H1 (cell line): ENCODE data around the gene SPTB. TPM values are rescaled to one million over a fixed set of nuclear protein-coding genes. Genes with fewer than 3 reads are reported as not detected.

ENCODE experiments used
- CTCF ChIA-PET: fragments of 300-600 bp; sonication (Branson Sonifier 250); formaldehyde crosslinking; loops from one replicate; lab custom pipeline; 2021; ENCODE audit not compliant: partially characterized antibody; lab: Charles Lee
- POLR2A ChIA-PET: fragments of 300-600 bp; sonication (Branson Sonifier 250); formaldehyde crosslinking; loops from one replicate; lab custom pipeline; 2021; ENCODE audit warnings: inconsistent platforms; ENCODE audit not compliant: partially characterized antibody; lab: Charles Lee
- DNase-seq, 2 experiments: peaks; one replicate each; pipeline versions ENCODE4 v3.0.0 to v3.0.0-alpha.2; 2010 to 2022; ENCODE audit warnings: low spot score in 2 of 2, low read depth in 1 of 2, mixed read lengths in 1 of 2
- FAIRE-seq: peaks from 2 replicates; lab custom pipeline; 2011; peaks lifted over from hg19 to GRCh38; lab: Jason Lieb, UNC
- H2AFZ ChIP-seq: 2 replicates; pipeline ENCODE4 v1.8.1; 2012; ENCODE audit warnings: low read length, inconsistent platforms
- H2AK5ac ChIP-seq: 2 replicates; pipeline ENCODE4 v1.6.1; 2013; ENCODE audit warnings: low read depth, low read length
- H2BK120ac ChIP-seq: replicated peaks from 2 replicates; pipeline ENCODE3; 2013; ENCODE audit warnings: low read depth, low read length, inconsistent platforms
- H2BK12ac ChIP-seq: 2 replicates; pipeline ENCODE4 v1.6.1; 2013; ENCODE audit warnings: low read depth, low read length
- H2BK15ac ChIP-seq: 2 replicates; pipeline ENCODE4 v1.6.1; 2013; ENCODE audit warnings: low read length
- H2BK20ac ChIP-seq: 2 replicates; pipeline ENCODE4 v1.6.1; 2013; ENCODE audit warnings: low read length
- H2BK5ac ChIP-seq: 2 replicates; pipeline ENCODE4 v1.6.1; 2013; ENCODE audit warnings: low read depth, low read length
- H3K14ac ChIP-seq: 2 replicates; pipeline ENCODE4 v1.6.1; 2013; ENCODE audit warnings: inconsistent platforms; ENCODE audit not compliant: insufficient read length
- H3K18ac ChIP-seq: 2 replicates; pipeline ENCODE4 v1.6.1; 2013; ENCODE audit warnings: low read length; ENCODE audit errors: extremely low read depth
- H3K23ac ChIP-seq: 2 replicates; pipeline ENCODE4 v1.6.1; 2013; ENCODE audit warnings: inconsistent platforms; ENCODE audit not compliant: insufficient read length
- H3K23me2 ChIP-seq: 2 replicates; pipeline ENCODE4 v1.6.1; 2013; ENCODE audit warnings: low read depth, low read length
- H3K27ac ChIP-seq: 2 replicates; pipeline ENCODE4 v1.6.1; 2011; ENCODE audit warnings: low read depth, low read length, inconsistent platforms
- H3K27me3 ChIP-seq, 4 experiments: replicated peaks in 1 of 4; 1 replicate in 1 of 4; 2 replicates in 3 of 4; pipeline versions ENCODE4 v1.6.1 to v1.8.1; 2011 to 2013; ENCODE audit warnings: low read length in 3 of 4, mild to moderate bottlenecking in 3 of 4, inconsistent platforms in 2 of 4, mixed read lengths in 2 of 4, moderate library complexity in 1 of 4; ENCODE audit not compliant: control insufficient read depth in 3 of 4, insufficient read depth in 3 of 4; ENCODE audit errors: extremely low read depth in 1 of 4
- H3K36me3 ChIP-seq, 4 experiments: 2 replicates each; pipeline versions ENCODE4 v1.6.1 to v1.8.1; 2011 to 2013; ENCODE audit warnings: mild to moderate bottlenecking in 4 of 4, low read length in 3 of 4, moderate library complexity in 2 of 4, control low read depth in 1 of 4, inconsistent platforms in 1 of 4; ENCODE audit not compliant: insufficient read depth in 4 of 4, control insufficient read depth in 2 of 4
- H3K4ac ChIP-seq: replicated peaks from 2 replicates; pipeline ENCODE3; 2013; ENCODE audit warnings: low read length, low read depth, mixed read lengths, inconsistent platforms; ENCODE audit not compliant: insufficient read length
- H3K4me1 ChIP-seq, 4 experiments: replicated peaks in 1 of 4; 1 replicate in 1 of 4; 2 replicates in 3 of 4; pipeline versions ENCODE4 v1.6.1 to v1.8.1; 2011 to 2013; ENCODE audit warnings: low read length in 3 of 4, inconsistent platforms in 2 of 4, mixed read lengths in 1 of 4; ENCODE audit not compliant: insufficient read depth in 4 of 4, control insufficient read depth in 3 of 4
- H3K4me2 ChIP-seq, 2 experiments: 2 replicates each; pipeline versions ENCODE4 v1.6.1 to v1.8.1; 2011 to 2013; ENCODE audit warnings: low read depth in 2 of 2, low read length in 2 of 2, control low read depth in 1 of 2, inconsistent platforms in 1 of 2, mild to moderate bottlenecking in 1 of 2; ENCODE audit not compliant: insufficient read depth in 1 of 2
- H3K4me3 ChIP-seq, 4 experiments: fragments of 200-600, 300-600 bp in 1 of 4; sonication (generic), shearing (Covaris generic), sonication (Bioruptor Twin) in 1 of 4; 2 replicates each; pipeline versions ENCODE4 v1.5.1 to v1.8.1; 2011 to 2016; ENCODE audit warnings: low read length in 4 of 4, low read depth in 3 of 4, control low read depth in 2 of 4, inconsistent platforms in 2 of 4, mild to moderate bottlenecking in 2 of 4, mixed read lengths in 1 of 4, moderate library complexity in 1 of 4; ENCODE audit not compliant: insufficient read depth in 2 of 4; ENCODE audit errors: extremely low read depth in 1 of 4
- H3K56ac ChIP-seq: replicated peaks from 2 replicates; pipeline ENCODE3; 2013; ENCODE audit warnings: low read depth, mild to moderate bottlenecking, mixed read lengths, low read length, inconsistent platforms; ENCODE audit not compliant: insufficient read length
- H3K79me1 ChIP-seq: 2 replicates; pipeline ENCODE4 v1.6.1; 2013; ENCODE audit warnings: low read depth, low read length, control low read depth
- H3K79me2 ChIP-seq, 2 experiments: 2 replicates each; pipeline versions ENCODE4 v1.6.1 to v1.8.1; 2012 to 2013; ENCODE audit warnings: low read length in 2 of 2, mild to moderate bottlenecking in 2 of 2, inconsistent platforms in 1 of 2; ENCODE audit not compliant: insufficient read depth in 2 of 2, control insufficient read depth in 1 of 2
- H3K9ac ChIP-seq, 4 experiments: replicated peaks in 1 of 4; 1 replicate in 1 of 4; 2 replicates in 3 of 4; pipeline versions ENCODE4 v1.6.1 to v1.8.1; 2011 to 2013; ENCODE audit warnings: low read depth in 3 of 4, low read length in 3 of 4, control low read depth in 2 of 4, mild to moderate bottlenecking in 2 of 4, moderate library complexity in 2 of 4, inconsistent platforms in 1 of 4; ENCODE audit errors: extremely low read depth in 1 of 4
- H3K9me3 ChIP-seq, 2 experiments: 2 replicates each; pipeline versions ENCODE4 v1.6.1 to v1.8.1; 2012 to 2013; ENCODE audit warnings: mild to moderate bottlenecking in 2 of 2, moderate library complexity in 2 of 2, control low read depth in 1 of 2, inconsistent platforms in 1 of 2, low read depth in 1 of 2, low read length in 1 of 2, mixed read lengths in 1 of 2; ENCODE audit not compliant: insufficient read depth in 2 of 2
- H4K20me1 ChIP-seq, 2 experiments: replicated peaks in 1 of 2; 2 replicates each; pipeline versions ENCODE3 to v1.8.1; 2011 to 2013; ENCODE audit warnings: inconsistent platforms in 2 of 2, low read length in 2 of 2, mild to moderate bottlenecking in 1 of 2; ENCODE audit not compliant: insufficient read depth in 2 of 2, control insufficient read depth in 1 of 2
- H4K5ac ChIP-seq: 2 replicates; pipeline ENCODE4 v1.6.1; 2013; ENCODE audit warnings: low read length, low read depth, mixed read lengths, inconsistent platforms; ENCODE audit not compliant: insufficient read length
- H4K8ac ChIP-seq: 2 replicates; pipeline ENCODE4 v1.8.0; 2013; ENCODE audit warnings: mild to moderate bottlenecking, moderate library complexity, low read length, inconsistent platforms; ENCODE audit not compliant: insufficient read depth; ENCODE audit errors: extremely low read depth
- H4K91ac ChIP-seq: replicated peaks from 2 replicates; pipeline ENCODE3; 2013; ENCODE audit warnings: low read length, mixed read lengths, inconsistent platforms; ENCODE audit not compliant: insufficient read length
- CHD1 ChIP-seq: IDR thresholded peaks from 2 replicates; pipeline ENCODE4 v1.6.1; 2012; ENCODE audit warnings: low read depth, low read length, improper control_type of control experiment
- GTF2F1 ChIP-seq: IDR thresholded peaks from 2 replicates; pipeline ENCODE4 v1.6.1; 2012; ENCODE audit warnings: low read depth, low read length, improper control_type of control experiment, borderline replicate concordance
- HDAC6 ChIP-seq: IDR thresholded peaks from one replicate; pipeline ENCODE4 v1.7.1; 2012; ENCODE audit warnings: low read depth, mild to moderate bottlenecking, inconsistent platforms, low read length, moderate library complexity
- KDM1A ChIP-seq: fragments of 200-600, 300-600 bp; sonication (generic); IDR thresholded peaks from 2 replicates; pipeline ENCODE4 v1.7.1; 2016; ENCODE audit warnings: mild to moderate bottlenecking, low read length, borderline replicate concordance
- NRF1 ChIP-seq: IDR thresholded peaks from 2 replicates; pipeline ENCODE4 v1.6.1; 2011; ENCODE audit warnings: mild to moderate bottlenecking, low read depth, low read length, improper control_type of control experiment
- RBBP5 ChIP-seq: IDR thresholded peaks from 2 replicates; pipeline ENCODE4 v1.7.1; 2012; ENCODE audit warnings: low read depth, mild to moderate bottlenecking, inconsistent platforms, low read length, moderate library complexity, borderline replicate concordance
- RNF2 ChIP-seq: fragments of 200-900, 300-1000 bp; sonication (generic); IDR thresholded peaks from 2 replicates; pipeline ENCODE4 v1.7.1; 2016; ENCODE audit warnings: borderline replicate concordance, low read depth, mild to moderate bottlenecking, antibody characterized with exemption, low read length; ENCODE audit not compliant: poor library complexity, severe bottlenecking; ENCODE audit errors: missing control alignments
- SIRT6 ChIP-seq: IDR thresholded peaks from one replicate; pipeline ENCODE4 v1.7.1; 2012; ENCODE audit warnings: low read length, inconsistent platforms
- SRF ChIP-seq: IDR thresholded peaks from 2 replicates; pipeline ENCODE4 v1.6.1; 2011; ENCODE audit warnings: mild to moderate bottlenecking, low read depth, low read length, moderate library complexity
- SUZ12 ChIP-seq: fragments of 200-600 bp; sonication (generic); IDR thresholded peaks from 2 replicates; pipeline ENCODE4 v1.6.1; 2012; ENCODE audit warnings: mild to moderate bottlenecking, inconsistent platforms, low read length, moderate library complexity, mixed read lengths
- TAF1 ChIP-seq: IDR thresholded peaks from 2 replicates; pipeline ENCODE4 v1.6.1; 2011; ENCODE audit warnings: mild to moderate bottlenecking, low read depth, low read length
- TCF12 ChIP-seq: IDR thresholded peaks from 2 replicates; pipeline ENCODE4 v1.6.1; 2011; ENCODE audit warnings: low read depth, mild to moderate bottlenecking, low read length
- WGBS, 2 experiments: shearing (Covaris generic) in 1 of 2; methylation state at CpG; one replicate each; pipeline versions ENCODE4 v1.1.6 to v1.1.7; 2013 to 2015; ENCODE audit warnings: low lambda C conversion rate in 2 of 2, mixed read lengths in 2 of 2, inconsistent platforms in 1 of 2, low coverage in 1 of 2, missing lambda C conversion rate in 1 of 2; ENCODE audit not compliant: insufficient replicate concordance in 2 of 2, insufficient coverage in 1 of 2, insufficient read length in 1 of 2; ENCODE audit errors: extremely low coverage in 1 of 2, missing lambda C conversion rate in 1 of 2; 5-methylcytosine and 5-hydroxymethylcytosine counted together
- polyA plus RNA-seq, 7 experiments: library from polyadenylated mRNA; depleted of rRNA in 3 of 7; stranded (reverse) in 5 of 7; unstranded in 2 of 7; fragments of >200 nt in 5 of 7; fragments of 200-250 nt in 2 of 7; gene quantifications; 1 replicate in 5 of 7; 2 replicates in 1 of 7; 4 replicates in 1 of 7; pipeline versions ENCODE4 v1.2.1 to v1.2.3, GENCODE V29; 2011 to 2013; ENCODE audit warnings: missing spikeins in 2 of 7, mixed read lengths in 2 of 7
- total RNA-seq: library from RNA; stranded (reverse); fragmentation: NEBNext Ultra II Directional; extraction: Animal tissue kit (Norgen Biotek cat#: 25700); gene quantifications from 2 replicates; pipeline ENCODE4 v1.2.1, GENCODE V29; 2021

SPTB gene
- total and polyA plus RNA-seq, 2 of the 8 experiments (the other 6 are each of a cell fraction or from before 2014, with no cell fraction given) = 0.30 to 2.4 TPM

DNA sequence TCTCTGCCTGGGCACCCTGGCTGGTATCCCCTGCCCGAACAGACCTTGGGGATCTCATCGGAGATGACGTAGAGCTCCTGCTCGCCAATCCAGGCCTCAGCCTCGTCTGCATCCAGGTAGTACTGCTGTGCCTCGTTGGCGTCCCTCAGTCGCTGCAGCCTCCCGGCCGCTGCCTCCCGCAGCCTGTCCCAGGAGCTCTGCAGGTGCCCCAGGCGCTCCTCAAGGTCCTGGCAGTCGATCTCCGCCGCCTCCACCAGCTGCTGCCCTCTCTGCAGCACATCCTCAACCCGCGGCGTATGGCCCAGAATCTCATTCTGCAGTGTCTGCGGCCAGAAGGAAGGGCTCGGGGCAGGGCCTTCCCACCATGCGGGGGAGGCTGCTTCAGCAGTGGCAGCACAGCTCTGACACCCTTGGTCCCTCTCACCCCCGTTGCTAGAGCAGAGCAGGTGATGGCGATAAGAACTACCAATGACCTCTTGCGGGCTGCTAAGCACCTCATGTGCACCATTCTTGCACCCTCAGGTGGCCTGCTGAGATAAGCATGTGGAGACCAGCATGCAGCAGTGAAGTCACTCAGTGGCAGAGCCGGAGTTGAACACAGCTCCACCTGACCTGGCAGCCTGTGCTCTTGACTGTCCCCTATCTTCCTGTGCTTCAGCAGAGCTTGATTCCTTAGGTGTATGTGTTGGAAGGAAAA is 104.5 kb downstream of the SPTB start:
- TF ChIP-seq NRF1 = no peak
- TF ChIP-seq SIRT6 = no peak
- no peak for TF ChIP-seq CHD1
- TF ChIP-seq TCF12 = no peak
- TF ChIP-seq GTF2F1 = no peak
- no peak for TF ChIP-seq HDAC6
- TF ChIP-seq SRF = no peak
- TF ChIP-seq RNF2 = no peak
- no peak for TF ChIP-seq TAF1
- no peak for TF ChIP-seq RBBP5
- TF ChIP-seq SUZ12 = no peak
- no peak for TF ChIP-seq KDM1A
- no peak for FAIRE-seq
- Histone ChIP-seq H2BK120ac (no peak overlapping the region), H2BK5ac (no peak overlapping the region), H3K56ac (no peak overlapping the region), H4K8ac (peak overlapping the region; percentile 1; the same call in 1 of the 2 replicates), H2BK20ac (no peak overlapping the region), H3K23ac (no peak overlapping the region), H3K36me3 (no peaks in the 10 kb centered on the region), H4K91ac (no peak overlapping the region), H3K27me3 (no peaks in the 10 kb centered on the region), H3K9ac (no peak overlapping the region; a peak in 1 of 7 replicates), H3K9me3 (peaks cover 15 to 26% of the 10 kb centered on the region in 2 experiments), H3K79me1 (no peaks in the 10 kb centered on the region), H3K79me2 (no peaks in the 10 kb centered on the region), H3K14ac (no peak overlapping the region), H2AFZ (no peak overlapping the region), H3K27ac (no peak overlapping the region), H3K4ac (no peak overlapping the region), H4K20me1 (no peaks in the 10 kb centered on the region), H3K4me2 (no peak overlapping the region), H3K23me2 (no peaks in the 10 kb centered on the region), H2BK15ac (no peak overlapping the region), H4K5ac (peak overlapping the region; percentile 10), H3K4me3 (no peak overlapping the region), H2AK5ac (no peak overlapping the region), H2BK12ac (peak overlapping the region; percentile 39; the same call in 1 of the 2 replicates), H3K18ac (no peak overlapping the region), H3K4me1 (no peaks in the 10 kb centered on the region)
- CTCF ChIA-PET = interaction anchor here (0.9 to 9.1 kb wide), 18 partner anchors 8 to 178 kb away, joined by 3 to 96 read pairs (median 4); partner anchors contain the start of gene SPTB
- POLR2A ChIA-PET = interaction anchor here (0.6 kb wide), 1 partner anchor 227 kb away, joined by 4 read pairs; no protein-coding TSS in a partner anchor
- no peak for DNase-seq
- 95% methylated on average over 23 of the region's 25 CpGs; no CpG with 5 or more reads in 1 of the 2 experiments for WGBS, 2 experiments
